Right kidney (tissue), 1 donor: ENCODE results near the gene VTN.
A peak's percentile ranks its signal among the peaks of the same experiment; 100 is the strongest.
"Not testable (repeated sequence)": the region's sequence is repeated elsewhere in the genome, so short reads cannot be mapped to it uniquely, and the experiment has no call there.

ENCODE experiments used
- DNase-seq: peaks from one replicate; pipeline ENCODE4 v3.0.0-alpha.2; 2016

Gene VTN

GRCh38 chr17:28342313-28342712 lies 27.8 kb downstream of the VTN start:
- no peak for DNase-seq

GRCh38 chr17:28341516-28341915 lies 28.6 kb downstream of the VTN start:
- no peak for DNase-seq

GRCh38 chr17:28340374-28340773 lies 29.7 kb downstream of the VTN start:
- no peak for DNase-seq

GRCh38 chr17:28339431-28339830 lies 30.7 kb downstream of the VTN start:
- no peak for DNase-seq

GRCh38 chr17:28338769-28339212 lies 31.3 kb downstream of the VTN start:
- DNase-seq = not testable (repeated sequence)

- no peak for DNase-seq
These were observed 31.9 kb downstream of the VTN start for GRCh38 chr17:28338056-28338768.

- no peak for DNase-seq
These were observed 33.9 kb downstream of the VTN start for GRCh38 chr17:28335959-28336871.

- DNase-seq = peak; percentile 92
These were observed 34.7 kb downstream of the VTN start, which contains the start of the genes IFT20 and TNFAIP1 for GRCh38 chr17:28335201-28335958. TSS of gene IFT20 (minus strand) at chr17:28335472. CDS start at chr17:28331985, 3,487 bp downstream. TSS of gene TNFAIP1 (plus strand) at chr17:28335761. CDS start at chr17:28339522, 3,761 bp downstream.

GRCh38 chr17:28334666-28335200 lies 35.4 kb downstream of the VTN start:
- no peak for DNase-seq

- no peak for DNase-seq
These were observed 35.9 kb downstream of the VTN start for GRCh38 chr17:28334171-28334570.

- DNase-seq = no peak
These were observed 36.9 kb downstream of the VTN start for GRCh38 chr17:28333083-28333746.

- DNase-seq = no peak
These were observed 38.2 kb downstream of the VTN start for GRCh38 chr17:28331891-28332420.

- no peak for DNase-seq
These were observed 39.4 kb downstream of the VTN start for GRCh38 chr17:28330671-28331070.

GRCh38 chr17:28328325-28328724 lies 41.8 kb downstream of the VTN start:
- DNase-seq = no peak

GRCh38 chr17:28327709-28328108 lies 42.4 kb downstream of the VTN start:
- no peak for DNase-seq

- no peak for DNase-seq
These were observed 43.0 kb downstream of the VTN start for GRCh38 chr17:28327031-28327607.

- DNase-seq = no peak
These were observed 44.0 kb downstream of the VTN start for GRCh38 chr17:28326114-28326513.

- no peak for DNase-seq
These were observed 44.9 kb downstream of the VTN start for GRCh38 chr17:28325211-28325610.

GRCh38 chr17:28324781-28325180 lies 45.3 kb downstream of the VTN start:
- no peak for DNase-seq

- DNase-seq = no peak
These were observed 45.8 kb downstream of the VTN start for GRCh38 chr17:28324267-28324745.
